Measurements from ENCODE around the gene WWOX. TPM values are rescaled to one million over a fixed set of nuclear protein-coding genes. Genes with fewer than 3 reads are reported as not detected.

The WWOX gene
- total and polyA plus RNA-seq, 2 of the 8 experiments (the other 6 are each of a cell fraction or from before 2014, with no cell fraction given), result 5.4 to 16.7 TPM

- H3K18ac ChIP-seq (ENCODE audit: extremely low read depth, low read length), result no peak overlapping the region
- no peak overlapping the region for H2BK15ac ChIP-seq (ENCODE audit: low read length)
- H3K79me2 ChIP-seq (ENCODE audit: control insufficient read depth in 1 of 2, insufficient read depth in 2 of 2, low read length in 2 of 2), result no peaks in the 10 kb centered on the region
- H4K5ac ChIP-seq (ENCODE audit: insufficient read length, low read depth, low read length), result no peak overlapping the region
- H3K27me3 ChIP-seq (replicated peaks in 1 of 4; ENCODE audit: control insufficient read depth in 3 of 4, extremely low read depth in 1 of 4, insufficient read depth in 3 of 4, low read length in 3 of 4), result no peaks in the 10 kb centered on the region
- WGBS, 2 experiments (ENCODE audit: extremely low coverage in 1 of 2, insufficient coverage in 1 of 2, insufficient read length in 1 of 2, insufficient replicate concordance in 2 of 2, low coverage in 1 of 2, low lambda C conversion rate in 2 of 2, missing lambda C conversion rate in 1 of 2), result 89% methylated on average over 4 of the region's 4 CpGs; no CpG with 5 or more reads in 1 of the 2 experiments
- H2AK5ac ChIP-seq (ENCODE audit: low read depth, low read length), result no peak overlapping the region
- no peaks in the 10 kb centered on the region for H3K36me3 ChIP-seq (ENCODE audit: control insufficient read depth in 2 of 4, insufficient read depth in 4 of 4, low read length in 3 of 4)
- H3K4ac ChIP-seq (replicated peaks; ENCODE audit: insufficient read length, low read depth, low read length), result no peak overlapping the region
- H3K23ac ChIP-seq (ENCODE audit: insufficient read length), result no peak overlapping the region
- H3K23me2 ChIP-seq (ENCODE audit: low read depth, low read length), result no peaks in the 10 kb centered on the region
- no peak overlapping the region for H3K4me3 ChIP-seq (ENCODE audit: extremely low read depth in 1 of 4, insufficient read depth in 2 of 4, low read depth in 3 of 4, low read length in 4 of 4)
- no peak overlapping the region for H3K4me2 ChIP-seq (ENCODE audit: insufficient read depth in 1 of 2, low read depth in 2 of 2, low read length in 2 of 2)
- DNase-seq (ENCODE audit: low read depth in 1 of 2, low spot score in 2 of 2) (no peak), FAIRE-seq (no peak)
- H3K27ac ChIP-seq (ENCODE audit: low read depth, low read length), result no peak overlapping the region
- H2AFZ ChIP-seq (ENCODE audit: low read length), result no peak overlapping the region
- H2BK12ac ChIP-seq (ENCODE audit: low read depth, low read length), result no peak overlapping the region
- no peak overlapping the region for H2BK120ac ChIP-seq (replicated peaks; ENCODE audit: low read depth, low read length)
- H4K91ac ChIP-seq (replicated peaks; ENCODE audit: insufficient read length, low read length), result no peak overlapping the region
- no peak overlapping the region for H4K8ac ChIP-seq (ENCODE audit: extremely low read depth, insufficient read depth, low read length)
- no peaks in the 10 kb centered on the region for H3K79me1 ChIP-seq (ENCODE audit: low read depth, low read length)
- no peak overlapping the region for H3K9ac ChIP-seq (replicated peaks in 1 of 4; ENCODE audit: extremely low read depth in 1 of 4, low read depth in 3 of 4, low read length in 3 of 4)
- CTCF ChIA-PET (ENCODE audit: partially characterized antibody), result interaction anchor here (2.0 kb wide), 1 partner anchor 67 kb away, joined by 7 read pairs; no protein-coding TSS in a partner anchor
- H3K56ac ChIP-seq (replicated peaks; ENCODE audit: insufficient read length, low read depth, low read length), result no peak overlapping the region
- POLR2A ChIA-PET (ENCODE audit: partially characterized antibody), result no interaction called here
- TF ChIP-seq SP2 (IDR thresholded peaks at IDR 0.05; ENCODE audit: low read length) (no peak), SIN3A (conservative IDR thresholded peaks at IDR 0.05 in 1 of 2, IDR thresholded peaks at IDR 0.05 in 1 of 2; ENCODE audit: low read depth in 1 of 2, low read length in 2 of 2) (no peak), EZH2 (IDR thresholded peaks at IDR 0.05; ENCODE audit: low read depth, low read length, severe bottlenecking) (no peak), KDM5A (IDR thresholded peaks at IDR 0.05; ENCODE audit: low read length) (no peak), ZNF274 (IDR thresholded peaks at IDR 0.05; ENCODE audit: borderline replicate concordance, extremely low read depth, low read length) (no peak)
- H3K14ac ChIP-seq (ENCODE audit: insufficient read length), result no peak overlapping the region
- H3K4me1 ChIP-seq (replicated peaks in 1 of 4; ENCODE audit: control insufficient read depth in 3 of 4, insufficient read depth in 4 of 4, low read length in 3 of 4), result peaks cover 0 to 6% (median 2%) of the 10 kb centered on the region in 4 experiments; a peak in 2 of 7 replicates
- no peak overlapping the region for H2BK20ac ChIP-seq (ENCODE audit: low read length)
- H4K20me1 ChIP-seq (replicated peaks in 1 of 2; ENCODE audit: control insufficient read depth in 1 of 2, insufficient read depth in 2 of 2, low read length in 2 of 2), result no peaks in the 10 kb centered on the region
- no peaks in the 10 kb centered on the region for H3K9me3 ChIP-seq (ENCODE audit: insufficient read depth in 2 of 2, low read depth in 1 of 2, low read length in 1 of 2)
- H2BK5ac ChIP-seq (ENCODE audit: low read depth, low read length), result no peak overlapping the region
Measured at GRCh38 chr16:78638371-78638770, 538.9 kb downstream of the WWOX start.

Measured in H1 (cell line).